CD4-positive, alpha-beta T cell treated with Interferon alpha-2 for 1 hour (primary cell): ENCODE measurements around the gene PTPRN2.
"Not testable (repeated sequence)": the region's sequence is repeated elsewhere in the genome, so short reads cannot be mapped to it uniquely, and the experiment has no call there.

ENCODE experiments used
- DNase-seq, 2 donors: peaks; one replicate each; pipeline ENCODE4 v3.0.0-alpha.2; 2020 to 2022

Gene PTPRN2

DNA sequence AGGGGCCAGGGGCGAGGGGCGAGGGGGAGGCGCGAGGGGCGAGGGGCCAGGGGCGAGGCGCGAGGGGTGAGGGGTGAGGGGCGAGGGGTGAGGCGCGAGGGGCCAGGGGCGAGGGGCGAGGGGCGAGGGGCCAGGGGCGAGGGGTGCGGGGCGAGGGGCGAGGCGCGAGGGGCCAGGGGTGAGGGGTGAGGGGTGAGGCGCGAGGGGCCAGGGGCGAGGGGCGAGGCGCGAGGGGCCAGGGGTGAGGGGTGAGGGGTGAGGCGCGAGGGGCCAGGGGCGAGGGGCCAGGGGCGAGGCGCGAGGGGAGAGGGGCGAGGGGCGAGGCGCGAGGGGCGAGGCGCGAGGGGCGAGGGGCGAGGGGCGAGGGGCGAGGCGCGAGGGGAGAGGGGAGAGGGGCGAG is 192.3 kb downstream of the PTPRN2 start:
- no peak for DNase-seq

DNA sequence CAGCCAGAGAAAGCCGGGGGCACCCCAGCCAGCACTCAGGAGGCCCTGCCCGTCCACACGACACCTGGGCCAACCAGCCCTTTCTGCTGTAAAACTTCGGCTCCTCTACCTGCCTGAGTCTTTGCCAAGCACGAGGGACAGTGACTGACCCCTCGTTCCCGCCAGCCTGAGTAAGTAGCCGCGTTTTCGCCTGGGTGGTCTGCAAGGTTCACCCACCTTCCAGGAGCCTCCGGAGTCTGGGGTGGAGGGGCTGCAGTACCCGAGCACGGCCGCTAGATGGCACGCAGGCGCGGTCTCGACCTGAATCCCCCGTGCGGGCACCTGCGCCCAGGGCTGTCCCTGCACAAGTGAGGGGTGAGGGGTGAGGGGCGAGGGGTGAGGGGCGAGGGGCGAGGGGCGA is 192.7 kb downstream of the PTPRN2 start:
- peak in 1 of 2 donors; percentile 17 for DNase-seq

- no peak for DNase-seq
These were observed 193.5 kb downstream of the PTPRN2 start for GRCh38 chr7:158393926-158394625.

DNA sequence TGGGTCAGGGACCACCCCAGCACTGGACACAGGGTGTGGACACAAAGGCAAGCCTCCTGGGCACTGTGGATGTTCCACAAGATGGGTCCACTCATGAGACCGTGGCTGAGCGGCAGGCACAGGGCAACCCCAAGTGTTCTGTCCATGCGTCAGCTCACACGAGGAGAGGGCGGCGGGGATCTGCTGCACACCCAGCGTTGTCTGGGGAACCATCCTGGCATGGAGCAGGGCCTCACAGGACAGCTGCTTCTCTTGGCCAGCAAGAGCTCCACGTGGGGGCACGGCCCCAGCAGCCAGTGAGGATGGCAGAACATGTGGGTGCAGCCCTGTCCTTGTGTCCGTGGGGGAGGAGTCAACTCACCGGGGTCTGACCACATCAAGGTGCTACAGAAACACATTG is 195.4 kb downstream of the PTPRN2 start:
- no peak for DNase-seq

- no peak for DNase-seq
These were observed 196.1 kb downstream of the PTPRN2 start for GRCh38 chr7:158391541-158391940.

DNA sequence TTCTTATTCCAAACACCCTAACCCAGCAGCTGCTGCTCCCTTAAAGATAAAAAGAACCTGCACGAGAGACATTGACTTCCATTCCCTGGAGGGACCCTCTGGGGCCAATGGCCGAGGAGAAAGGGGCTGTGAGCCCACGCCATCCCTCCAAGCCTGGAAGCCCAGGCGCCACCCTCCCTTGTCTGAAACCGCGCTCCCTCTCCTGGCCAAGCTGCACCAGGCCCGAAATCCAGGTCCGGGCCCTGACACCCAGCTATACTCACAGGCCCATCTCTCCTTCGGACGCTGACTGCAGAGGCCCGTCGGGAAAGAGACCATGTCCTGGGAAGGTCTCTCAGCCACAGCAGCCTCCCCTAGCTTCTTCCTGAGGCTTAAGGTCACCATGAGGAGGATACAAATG is 196.5 kb downstream of the PTPRN2 start:
- DNase-seq = no peak

- DNase-seq = no peak
These were observed 197.2 kb downstream of the PTPRN2 start for GRCh38 chr7:158390460-158390859.

GRCh38 chr7:158389514-158390425 is 197.9 kb downstream of the PTPRN2 start:
- DNase-seq = no peak

DNA sequence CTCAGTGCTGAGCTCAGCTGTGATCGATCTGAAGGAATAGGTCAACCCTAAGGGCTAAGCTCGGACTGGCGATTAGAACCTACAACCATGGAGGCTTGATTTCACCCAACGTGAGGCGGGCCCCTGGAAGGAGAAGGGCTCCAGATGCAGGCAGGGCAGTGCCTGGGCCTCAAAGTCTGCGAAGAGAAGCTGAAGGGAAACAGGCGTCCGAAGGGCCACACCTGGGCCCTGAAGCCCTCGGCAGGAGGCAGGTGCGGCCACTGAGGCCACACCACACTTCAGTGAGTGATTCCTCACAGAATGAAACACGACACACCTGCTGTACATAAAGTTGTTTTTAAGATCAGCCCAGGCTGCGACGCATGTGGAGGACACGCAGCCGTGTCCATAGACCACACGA is 198.7 kb downstream of the PTPRN2 start:
- DNase-seq = no peak

GRCh38 chr7:158388072-158388471 is 199.6 kb downstream of the PTPRN2 start:
- DNase-seq = no peak

- DNase-seq = no peak
These were observed 200.1 kb downstream of the PTPRN2 start for GRCh38 chr7:158387546-158387891.

- no peak for DNase-seq
These were observed 200.6 kb downstream of the PTPRN2 start for GRCh38 chr7:158386866-158387545.

DNA sequence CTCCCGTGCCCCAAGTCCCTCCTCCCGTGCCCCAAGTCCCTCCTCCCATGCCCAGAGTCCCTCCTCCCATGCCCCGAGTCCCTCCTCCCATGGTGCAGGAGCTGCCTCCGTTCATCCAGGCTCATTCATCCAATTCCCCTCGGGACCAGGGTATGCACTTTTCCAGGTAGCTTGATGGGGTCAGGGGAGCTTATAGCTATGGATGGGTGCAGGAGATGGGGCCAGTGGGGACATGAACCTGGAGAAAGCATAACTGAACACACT is 201.3 kb downstream of the PTPRN2 start:
- DNase-seq = no peak

GRCh38 chr7:158385496-158386354 is 201.9 kb downstream of the PTPRN2 start:
- not testable (repeated sequence) for DNase-seq

DNA sequence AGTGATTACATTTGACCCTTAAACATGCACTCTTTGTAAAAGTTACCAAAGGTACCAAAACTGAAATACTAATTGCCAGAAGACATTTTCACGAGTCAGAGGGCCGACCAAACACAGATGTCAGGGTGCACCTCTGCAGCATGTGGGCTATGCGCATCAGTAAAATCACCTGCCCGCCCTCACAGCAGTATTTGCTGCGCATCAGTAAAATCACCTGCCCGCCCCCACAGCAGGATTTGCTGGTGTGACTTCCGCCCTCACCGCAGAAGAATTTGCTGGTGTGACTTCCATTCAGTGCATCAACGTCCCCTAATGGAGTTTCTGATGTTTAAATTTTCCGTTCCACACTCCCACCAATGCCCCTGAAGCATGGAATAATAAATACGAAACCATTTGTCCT is 202.9 kb downstream of the PTPRN2 start:
- DNase-seq = no peak

DNA sequence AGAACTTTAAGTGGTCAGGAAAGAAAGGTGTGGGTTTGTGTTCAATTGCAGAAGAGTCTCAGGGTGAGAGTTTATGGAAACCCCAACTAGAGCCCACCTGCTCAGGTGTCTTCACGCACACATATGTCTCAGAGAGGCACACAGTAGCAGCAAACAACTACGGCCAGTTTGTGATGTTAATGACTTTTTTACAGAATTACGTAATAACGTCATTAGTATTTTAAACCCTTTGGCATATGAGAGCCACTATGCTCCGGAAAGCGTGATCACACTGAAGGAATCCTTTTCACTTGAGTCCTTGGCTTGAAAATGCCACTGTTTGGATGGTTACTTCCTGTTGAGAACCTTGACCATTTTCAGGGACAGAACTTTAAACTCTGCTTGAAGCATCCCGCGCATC is 204.0 kb downstream of the PTPRN2 start:
- DNase-seq = no peak

- no peak for DNase-seq
These were observed 205.0 kb downstream of the PTPRN2 start for GRCh38 chr7:158382363-158383254.

DNA sequence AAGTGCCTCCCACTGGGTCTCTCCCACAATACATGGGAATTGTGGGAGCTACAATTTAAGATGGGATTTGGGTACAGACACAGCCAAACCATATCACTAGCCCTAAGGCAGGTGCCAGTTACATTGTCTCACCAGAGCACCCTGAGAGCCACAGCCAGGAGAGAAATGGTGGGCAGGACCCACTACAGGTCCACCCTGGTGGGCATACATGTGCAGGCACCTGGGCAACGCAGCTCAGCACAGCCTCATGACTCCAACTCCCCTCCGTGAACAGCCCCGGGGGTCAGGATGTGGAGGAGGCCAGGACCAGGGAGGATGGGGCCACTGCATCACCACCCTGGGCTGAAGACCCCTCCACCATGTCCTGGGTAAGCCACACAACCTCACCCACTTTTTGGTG is 205.7 kb downstream of the PTPRN2 start:
- DNase-seq = no peak

DNA sequence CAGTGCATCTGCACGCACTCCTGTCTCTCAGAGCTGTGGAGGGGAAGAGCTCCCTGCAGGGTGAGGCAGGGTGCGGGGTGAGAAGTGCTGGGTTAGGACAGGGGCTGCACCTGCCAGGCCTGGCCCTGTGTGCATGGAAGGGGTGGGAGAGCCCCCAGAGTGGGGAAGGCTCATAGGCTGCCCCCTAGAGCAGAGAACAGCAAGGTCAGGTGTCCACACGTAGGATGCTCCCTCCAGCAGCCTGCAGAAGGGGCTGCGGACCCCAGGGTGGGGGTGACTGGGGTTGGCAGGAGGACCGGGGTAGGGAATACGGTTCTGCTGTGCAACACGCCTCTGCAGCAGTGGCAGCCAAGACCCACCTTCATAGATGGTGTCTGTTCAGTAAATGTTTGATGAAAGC is 208.6 kb downstream of the PTPRN2 start:
- DNase-seq = no peak

DNA sequence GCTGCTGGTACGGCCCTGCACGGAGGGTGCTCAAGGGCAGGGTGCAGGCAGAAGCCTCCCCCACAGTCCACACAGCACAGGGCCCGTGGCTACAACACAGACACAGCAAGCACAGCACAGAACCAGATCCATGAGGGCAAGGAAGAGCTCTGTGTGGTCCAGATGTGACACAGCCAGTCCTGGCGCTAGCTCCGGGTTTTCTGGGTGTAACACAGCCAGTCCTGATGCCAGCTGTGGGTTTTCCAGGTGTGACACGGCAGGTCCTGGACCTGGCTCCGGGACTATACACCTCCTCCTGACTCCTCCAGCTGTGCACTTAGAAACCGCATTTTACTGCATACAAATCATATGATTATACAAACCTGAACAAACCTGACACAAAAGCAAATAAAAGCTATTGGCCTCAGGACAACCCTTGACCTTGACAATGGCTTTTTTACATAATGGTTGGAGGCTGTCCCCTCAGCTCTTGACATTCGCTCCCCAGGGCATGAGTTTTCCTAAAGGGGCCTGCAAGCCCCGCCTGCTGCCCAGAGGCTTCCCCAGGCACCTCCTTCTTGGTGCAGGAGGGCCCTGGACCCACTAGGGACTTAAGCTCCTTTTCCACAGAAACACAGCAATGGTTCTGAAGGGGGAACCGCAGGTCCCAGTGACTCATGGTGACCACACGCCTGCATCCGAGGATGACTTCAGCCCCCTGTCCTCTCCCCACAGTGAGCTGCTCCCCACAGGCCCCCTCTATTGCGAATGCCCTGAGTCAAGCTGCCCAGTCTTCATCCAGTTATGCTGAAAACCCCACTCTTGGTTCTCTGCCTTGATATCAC is 209.6 kb downstream of the PTPRN2 start:
- no peak for DNase-seq

GRCh38 chr7:158376839-158377186 is 210.8 kb downstream of the PTPRN2 start:
- peak in 1 of 2 donors; percentile 0 for DNase-seq
